Epithelial cell of umbilical artery (primary cell): Measurements from ENCODE around the gene CCDC171. TPM values are rescaled to one million over a fixed set of nuclear protein-coding genes. Genes with fewer than 3 reads are reported as not detected.

Source experiments
- total RNA-seq: library from RNA; depleted of rRNA; stranded (reverse); fragments of >200 nt; gene quantifications from 2 replicates; pipeline ENCODE4 v1.2.3, GENCODE V29; 2014

CCDC171 gene
- total RNA-seq, result 1.6 and 1.7 TPM in 2 replicates

GRCh38 chr9:15552636-15553527, at the start of gene CCDC171:
Gene CCDC171 (plus strand): TSS chr9:15553043. CDS start chr9:15564089, 11,046 bp downstream.

GRCh38 chr9:15510789-15511575, 41.9 kb upstream of the CCDC171 start, which contains the start of gene PSIP1:
Gene PSIP1 (minus strand): TSS chr9:15510970. CDS start chr9:15510188, 782 bp downstream.

Other genes with a start within 250 kb of the CCDC171 start
- gene TTC39B, start 245.8 kb upstream of the CCDC171 start, total RNA-seq, result 3.6 and 5.8 TPM in 2 replicates
- gene SNAPC3, start 130.2 kb upstream of the CCDC171 start, total RNA-seq, result 34.1 and 44.5 TPM in 2 replicates
- 52.3 and 83.6 TPM in 2 replicates for gene PSIP1, start 42.1 kb upstream of the CCDC171 start, total RNA-seq